ACHN (cell line): ENCODE results near the gene DGKD.
A peak's percentile ranks its signal among the peaks of the same experiment; 100 is the strongest.

Experiments used
- DNase-seq: peaks from one replicate; pipeline ENCODE4 v3.0.0-alpha.2; 2015
- in situ Hi-C: cut with HindIII; loops from 2 replicates; pipeline ENCODE4 v1.10.0; 2017; ENCODE audit warnings: low sequenced_read_pairs, low pct_ligation_motif_present, low pct_unique_long_range_greater_than_20kb

Gene DGKD

GRCh38 chr2:233491326-233491725, 137.0 kb downstream of the DGKD start:
- in situ Hi-C loops = no loop called here
- DNase-seq = no peak

- in situ Hi-C loops = no loop called here
- no peak for DNase-seq
Measured at GRCh38 chr2:233492078-233492477, 137.8 kb downstream of the DGKD start.

GRCh38 chr2:233492751-233493150, 138.5 kb downstream of the DGKD start:
- no peak for DNase-seq
- in situ Hi-C loops = no loop called here

- in situ Hi-C loops = no loop called here
- DNase-seq = no peak
Measured at GRCh38 chr2:233495503-233496496, 141.5 kb downstream of the DGKD start.

- in situ Hi-C loops = no loop called here
- DNase-seq = no peak
Measured at GRCh38 chr2:233497692-233498091, 143.4 kb downstream of the DGKD start.

GRCh38 chr2:233498126-233498525, 143.8 kb downstream of the DGKD start:
- in situ Hi-C loops = no loop called here
- DNase-seq = no peak

- in situ Hi-C loops = no loop called here
- DNase-seq = no peak
Measured at GRCh38 chr2:233499928-233500327, 145.6 kb downstream of the DGKD start.

- in situ Hi-C loops = no loop called here
- DNase-seq = peak; percentile 25
Measured at GRCh38 chr2:233501198-233502076, 147.1 kb downstream of the DGKD start.

- in situ Hi-C loops = no loop called here
- no peak for DNase-seq
Measured at GRCh38 chr2:233503481-233503880, 149.2 kb downstream of the DGKD start.

GRCh38 chr2:233503947-233504637, 149.8 kb downstream of the DGKD start:
- in situ Hi-C loops = no loop called here
- DNase-seq = no peak

GRCh38 chr2:233513953-233514655, 159.8 kb downstream of the DGKD start:
- in situ Hi-C loops = no loop called here
- no peak for DNase-seq

- no peak for DNase-seq
- in situ Hi-C loops = no loop called here
Measured at GRCh38 chr2:233519787-233520611, 165.7 kb downstream of the DGKD start.
